Stimulated activated CD4-positive, alpha-beta T cell treated with anti-CD3 and anti-CD28 coated beads, Interleukin-12 subunit alpha, Interleukin-12 subunit beta, amount 100 ng/mL, for 4 hours (primary cell): ENCODE results near the gene ZNF567.
"Not testable (repeated sequence)": the region's sequence is repeated elsewhere in the genome, so short reads cannot be mapped to it uniquely, and the experiment has no call there.

ENCODE experiments used
- DNase-seq: peaks from one replicate; pipeline ENCODE4 v3.0.0-alpha.2; 2020

Gene ZNF567

DNA sequence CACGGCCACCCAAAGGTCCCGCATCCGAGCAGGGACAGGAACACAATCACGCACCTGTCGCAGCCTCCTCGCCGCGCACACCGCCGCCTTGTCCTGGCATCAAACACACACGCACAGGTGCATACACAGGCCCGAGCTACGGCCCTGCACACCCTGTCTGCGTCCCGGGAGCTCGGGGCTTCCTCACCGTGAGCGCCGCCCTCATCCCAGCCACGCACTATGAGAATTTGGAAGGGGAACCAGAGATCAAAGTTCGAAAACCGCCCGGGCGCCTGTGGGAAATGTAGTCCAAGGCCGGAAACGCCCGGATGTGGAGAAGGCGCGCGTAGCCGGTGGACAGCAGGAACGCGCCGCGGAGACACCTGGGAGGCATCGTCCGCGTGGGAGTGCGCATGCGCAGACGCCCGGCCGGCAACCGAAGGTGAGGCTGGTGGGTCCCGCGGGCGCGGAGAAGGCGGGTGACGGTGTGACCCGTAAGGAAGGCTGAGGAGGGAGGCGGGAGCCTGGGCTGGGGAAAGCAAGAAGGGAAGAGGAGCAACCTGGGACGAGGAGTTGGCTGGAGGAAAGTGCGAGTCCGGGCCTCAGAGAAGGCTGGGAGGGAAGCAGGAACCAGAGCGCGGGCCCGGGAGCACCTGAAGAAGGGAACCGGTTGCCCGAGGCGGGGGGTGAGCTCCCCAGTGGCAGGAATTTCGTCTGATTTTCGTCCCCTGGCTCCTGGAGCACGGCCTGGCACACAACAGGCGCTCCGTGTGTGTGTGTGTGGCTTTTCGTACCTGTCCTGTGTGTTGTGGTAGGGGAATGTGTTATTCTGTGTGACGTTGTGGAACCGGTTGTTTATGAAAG, at the start of gene ZNF567:
Gene ZNF567 (plus strand): TSS at position 399 of the 843 bp plus-strand sequence. CDS start 7,256 bp downstream, outside the sequence.
- DNase-seq, result peak; percentile 100

DNA sequence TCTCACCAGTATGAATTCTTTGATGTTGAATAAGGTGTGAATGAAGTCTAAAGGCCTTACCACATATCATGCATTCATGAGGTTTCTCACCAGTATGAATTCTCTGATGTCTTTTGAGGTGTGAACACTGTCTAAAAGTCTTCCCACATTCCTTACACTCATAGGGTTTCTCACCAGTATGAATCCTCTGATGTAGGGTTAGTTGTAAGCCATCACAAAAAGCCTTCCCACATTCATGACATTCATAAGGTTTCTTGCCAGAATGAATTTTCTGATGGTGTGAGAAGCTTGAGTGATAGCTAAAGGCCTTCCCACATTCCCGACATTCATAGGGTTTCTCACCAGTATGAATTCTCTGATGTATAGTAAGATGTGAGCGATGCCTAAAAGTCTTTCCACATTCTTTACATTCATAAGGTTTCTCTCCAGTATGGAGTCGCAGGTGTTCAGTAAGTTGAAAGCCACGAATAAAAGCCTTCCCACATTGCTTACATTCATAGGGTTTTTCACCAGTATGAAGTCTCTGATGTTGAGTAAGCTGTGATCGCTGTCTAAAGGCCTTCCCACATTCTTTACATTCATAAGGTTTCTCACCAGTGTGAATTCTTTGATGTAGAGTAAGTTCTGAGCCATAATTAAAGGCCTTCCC, 48.4 kb upstream of the ZNF567 start:
- DNase-seq, result no peak

DNA sequence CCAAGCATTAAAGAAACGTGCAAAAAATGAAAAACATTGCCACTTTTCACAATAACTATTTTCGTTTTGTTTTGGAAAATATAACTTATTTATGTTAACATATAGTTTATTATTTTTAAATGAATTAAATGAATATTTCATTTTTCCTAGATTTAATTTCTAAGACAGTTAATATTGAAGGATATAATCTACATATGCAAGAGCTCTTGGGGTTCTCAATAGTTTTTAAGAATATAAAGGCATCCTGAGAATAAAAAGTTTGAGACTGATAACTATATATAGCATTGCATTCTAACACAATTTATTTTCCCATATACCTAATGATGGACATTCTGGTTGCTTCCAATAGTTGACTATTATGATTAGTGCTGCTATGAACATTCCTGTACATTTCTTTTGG, 40.7 kb upstream of the ZNF567 start:
- DNase-seq, result no peak

DNA sequence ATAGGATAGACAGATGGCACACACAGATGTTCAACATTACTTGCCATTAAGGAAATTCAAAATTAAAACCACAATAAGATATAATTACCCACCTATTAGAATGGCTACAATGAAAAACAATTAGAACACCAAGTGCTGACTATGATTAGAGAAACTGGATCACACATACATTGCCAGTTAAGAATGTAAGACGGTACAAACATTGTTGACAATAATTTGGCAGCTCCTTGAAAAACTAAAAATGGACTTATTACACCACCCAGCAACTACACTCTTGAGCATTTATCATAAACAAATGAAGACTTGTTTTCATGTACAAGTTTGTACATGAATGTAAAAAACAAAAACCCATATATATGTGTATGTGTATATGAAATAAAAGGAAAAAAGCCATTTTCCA, 34.5 kb upstream of the ZNF567 start:
- DNase-seq, result no peak

DNA sequence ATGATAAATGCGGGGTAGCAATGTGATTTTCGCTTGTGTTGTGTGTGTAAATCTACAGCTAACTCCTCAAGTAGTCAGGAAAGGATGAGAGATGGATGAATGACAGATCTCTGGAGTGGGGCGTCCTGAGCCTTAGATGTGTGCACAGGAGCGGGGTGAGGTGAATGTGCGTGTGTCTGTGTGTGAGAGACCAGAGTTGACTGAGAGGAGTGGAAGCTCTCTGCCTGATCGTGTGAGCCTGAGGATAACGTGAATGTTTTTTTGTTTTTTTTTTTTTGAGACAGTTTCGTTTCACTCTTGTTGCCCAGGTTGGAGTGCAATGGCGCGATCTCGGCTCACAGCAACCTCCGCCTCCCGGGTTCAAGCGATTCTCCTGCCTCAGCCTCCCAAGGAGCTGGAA, 21.6 kb upstream of the ZNF567 start:
- no peak for DNase-seq

DNA sequence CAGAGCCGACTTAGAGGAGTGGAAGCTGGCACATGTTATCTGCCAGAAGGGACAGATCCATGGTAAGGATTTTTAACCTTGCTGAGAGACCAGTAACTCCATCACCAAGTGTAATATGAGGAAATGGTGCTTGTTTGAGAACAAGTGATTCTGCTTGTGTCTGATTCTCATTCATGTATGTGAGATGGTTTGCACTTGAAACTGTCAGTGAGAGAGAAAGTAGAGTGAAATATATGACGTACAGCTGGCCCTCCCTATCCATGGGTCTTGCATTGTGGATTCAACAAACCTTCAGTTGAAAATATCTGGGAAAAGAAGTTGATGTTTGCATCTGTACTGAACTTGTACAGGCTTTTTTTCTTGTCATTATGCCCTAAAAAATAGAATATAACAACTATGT, 18.8 kb upstream of the ZNF567 start:
- DNase-seq, result no peak

DNA sequence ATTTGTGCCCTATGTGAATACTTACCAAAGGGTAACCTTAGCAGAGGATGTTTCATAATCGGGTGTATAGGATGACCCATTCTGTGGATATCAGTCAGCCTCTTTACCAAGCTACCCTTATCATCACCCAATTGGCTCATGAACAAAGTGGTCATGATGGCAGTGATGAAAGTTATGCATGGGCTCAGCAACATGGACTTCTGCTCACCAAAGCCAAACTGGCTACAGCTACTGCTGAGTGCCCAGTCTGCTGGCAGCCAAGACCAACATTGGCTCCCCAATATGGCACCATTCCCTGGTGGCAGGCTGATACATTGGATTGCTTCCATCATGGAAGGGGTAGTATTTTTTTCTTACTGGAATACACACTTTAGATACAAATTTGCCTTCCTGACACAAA, 15.0 kb upstream of the ZNF567 start:
- no peak for DNase-seq

DNA sequence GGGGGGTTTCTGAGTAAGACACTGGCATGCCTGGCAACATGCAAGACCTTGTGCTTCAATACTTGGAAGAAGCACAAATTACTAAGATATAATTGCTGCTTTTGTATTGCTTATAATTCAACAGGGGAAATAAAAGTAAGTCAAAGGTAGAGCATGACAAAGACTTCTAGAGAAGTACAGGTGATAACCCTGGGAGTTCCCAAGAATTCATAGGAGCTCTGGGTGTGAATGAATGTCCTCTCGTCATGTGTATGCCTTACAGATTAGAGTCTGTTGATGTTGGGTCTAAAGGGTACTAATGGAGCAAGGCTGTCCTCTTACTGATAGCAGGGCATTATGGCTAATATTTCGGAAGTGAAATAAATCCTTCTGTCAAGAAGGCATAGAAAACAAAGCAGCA, 13.2 kb upstream of the ZNF567 start:
- no peak for DNase-seq

DNA sequence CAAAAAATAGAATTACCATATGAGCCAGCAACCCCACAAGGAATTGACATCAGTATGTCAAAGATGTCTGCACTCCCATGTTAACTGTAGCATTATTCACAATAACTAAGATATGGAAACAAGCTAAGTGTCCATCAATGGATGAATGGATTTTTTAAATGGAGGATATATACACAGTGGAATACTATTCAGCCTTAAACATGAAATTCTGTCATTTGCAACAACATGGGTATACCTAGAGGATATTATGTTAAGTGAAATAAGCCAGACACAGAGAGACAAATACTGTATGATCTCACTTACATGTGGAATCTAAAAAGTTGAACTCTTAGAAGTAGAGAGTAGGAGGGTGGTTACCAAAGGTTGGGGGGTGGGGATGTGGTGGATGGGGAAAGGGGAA, 8.0 kb upstream of the ZNF567 start:
- DNase-seq, result no peak

DNA sequence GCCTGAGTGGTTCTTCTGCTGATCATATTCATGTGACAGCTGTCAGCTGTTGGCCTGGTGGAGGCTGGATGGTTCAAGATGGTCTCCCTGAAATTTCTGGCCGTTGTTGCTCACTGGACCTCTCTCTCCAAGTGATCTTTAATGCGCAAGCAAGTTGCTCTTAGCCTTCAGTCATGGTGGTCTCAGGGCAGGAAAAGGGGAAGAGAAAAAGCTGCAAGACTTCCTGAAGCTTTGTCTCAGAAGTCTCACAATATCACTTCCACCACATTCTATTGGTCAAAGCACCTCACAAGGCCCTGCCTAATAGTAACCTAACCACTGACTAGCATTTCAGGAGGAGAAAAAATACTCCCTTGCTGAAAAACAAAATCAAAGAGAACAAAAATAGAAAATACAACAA, 1.6 kb upstream of the ZNF567 start:
- no peak for DNase-seq

DNA sequence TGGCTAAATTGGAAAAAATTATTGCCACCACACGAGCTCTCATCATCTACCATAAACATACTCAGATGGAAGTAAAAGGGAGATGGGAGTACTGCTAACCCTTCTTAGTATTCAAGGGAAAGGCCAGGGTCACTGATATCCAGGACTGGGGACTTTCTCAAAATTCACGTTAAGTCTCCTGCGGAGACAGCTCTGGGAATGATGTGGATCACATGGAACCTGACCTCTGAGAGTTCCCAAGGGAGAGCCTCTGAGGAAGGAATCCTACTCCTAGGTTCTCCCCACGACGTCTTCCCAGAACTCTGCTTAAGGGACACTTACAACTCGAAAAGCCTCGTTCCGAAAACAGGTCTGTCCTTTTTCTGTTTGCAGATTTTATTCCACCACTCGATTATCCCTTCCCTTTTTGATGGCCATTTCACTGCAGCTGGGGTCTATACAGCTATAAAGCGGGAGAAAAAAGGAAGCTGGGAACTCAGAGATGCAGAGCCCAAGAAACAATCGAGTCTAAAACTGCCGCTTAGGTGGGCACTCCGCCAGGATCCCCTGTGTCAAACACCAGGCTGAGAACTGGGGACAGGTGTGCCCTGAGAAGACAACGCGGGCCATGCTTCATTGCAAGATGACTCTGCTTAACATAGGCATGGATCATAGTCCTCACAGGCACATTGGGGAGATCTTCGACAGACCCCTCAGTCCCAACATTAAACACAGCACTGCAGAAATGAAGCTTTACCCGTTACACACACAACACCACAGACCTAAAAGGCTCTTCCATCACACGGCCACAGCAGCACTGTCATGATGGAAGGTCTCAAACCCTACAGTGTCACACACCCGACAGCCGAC, 823 bp upstream of the ZNF567 start:
- no peak for DNase-seq

DNA sequence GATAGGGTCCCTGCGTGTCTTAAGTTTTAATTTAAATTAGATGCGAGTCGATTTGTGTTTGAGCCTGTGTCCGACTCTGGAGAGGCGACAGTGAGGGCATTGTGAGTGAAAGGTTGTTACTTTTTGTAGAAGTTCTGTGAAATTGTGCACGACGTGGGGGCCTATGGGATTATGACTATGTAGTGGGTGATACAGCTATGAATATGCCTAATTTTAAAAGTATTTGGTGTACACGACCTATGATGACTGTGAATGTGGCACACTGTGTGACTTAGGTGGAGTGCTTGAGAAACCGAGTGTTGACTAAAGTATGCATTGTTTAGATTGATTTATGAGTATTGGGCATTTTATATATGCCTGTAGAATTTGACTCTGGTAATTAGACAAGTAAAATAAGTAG, 646 bp downstream of the ZNF567 start:
- DNase-seq, result no peak

DNA sequence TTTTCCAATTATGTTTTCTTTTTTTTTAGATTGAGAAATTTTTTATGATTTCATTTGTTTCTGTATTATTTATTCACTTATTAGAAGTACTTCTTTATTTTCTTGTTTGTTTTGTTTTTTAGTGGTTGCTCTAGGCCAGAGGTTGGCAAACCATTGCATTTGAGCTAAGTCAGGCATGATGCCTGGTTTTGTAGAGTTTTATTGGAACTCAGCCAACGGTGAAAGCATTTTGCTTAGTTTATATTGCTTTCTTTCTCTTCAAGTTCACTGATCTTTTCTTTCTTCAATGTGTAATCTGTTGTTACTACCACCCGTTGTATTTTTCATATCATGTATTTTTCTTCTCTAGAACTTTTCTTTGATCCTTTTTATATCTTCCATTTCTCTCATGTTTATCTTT, 19.7 kb downstream of the ZNF567 start:
- DNase-seq, result no peak

DNA sequence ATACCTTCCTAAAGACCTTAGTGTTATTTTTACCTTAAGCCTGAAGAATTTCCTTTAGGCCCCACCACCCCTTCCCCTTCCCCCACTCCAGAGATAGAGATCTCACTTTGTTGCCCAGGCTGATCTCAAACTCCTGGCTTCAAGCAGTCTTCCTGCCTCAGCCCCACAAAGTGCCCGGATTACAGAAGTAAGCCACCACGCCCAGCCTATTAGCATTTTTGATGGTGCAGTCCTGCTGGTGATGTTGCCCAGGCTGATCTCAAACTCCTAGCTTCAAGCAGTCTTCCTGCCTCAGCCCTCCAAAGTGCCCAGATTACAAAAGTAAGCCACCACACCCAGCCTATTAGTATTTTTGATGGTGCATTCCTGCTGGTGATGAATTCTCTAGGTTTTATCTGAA, 22.0 kb downstream of the ZNF567 start:
- no peak for DNase-seq

DNA sequence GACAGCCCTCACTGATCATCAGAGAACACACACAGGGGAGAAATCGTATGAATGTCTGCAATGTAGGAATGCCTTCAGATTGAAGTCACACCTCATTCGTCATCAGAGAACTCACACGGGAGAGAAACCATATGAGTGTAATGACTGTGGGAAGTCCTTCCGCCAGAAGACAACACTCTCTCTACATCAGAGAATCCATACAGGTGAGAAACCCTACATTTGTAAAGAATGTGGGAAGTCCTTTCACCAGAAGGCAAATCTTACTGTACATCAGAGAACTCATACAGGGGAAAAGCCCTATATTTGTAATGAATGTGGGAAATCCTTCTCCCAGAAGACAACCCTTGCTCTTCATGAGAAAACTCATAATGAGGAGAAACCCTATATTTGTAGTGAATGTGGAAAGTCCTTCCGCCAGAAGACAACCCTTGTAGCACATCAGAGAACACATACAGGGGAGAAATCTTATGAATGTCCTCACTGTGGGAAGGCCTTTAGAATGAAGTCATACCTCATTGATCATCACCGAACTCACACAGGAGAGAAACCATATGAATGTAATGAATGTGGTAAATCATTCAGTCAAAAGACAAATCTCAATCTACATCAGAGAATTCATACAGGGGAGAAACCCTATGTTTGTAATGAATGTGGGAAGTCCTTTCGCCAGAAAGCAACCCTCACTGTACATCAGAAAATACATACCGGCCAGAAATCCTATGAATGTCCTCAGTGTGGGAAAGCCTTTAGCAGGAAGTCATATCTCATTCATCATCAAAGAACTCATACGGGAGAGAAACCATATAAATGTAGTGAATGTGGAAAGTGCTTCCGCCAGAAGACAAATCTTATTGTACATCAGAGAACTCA, 32.5 kb downstream of the ZNF567 start:
- DNase-seq, result no peak

DNA sequence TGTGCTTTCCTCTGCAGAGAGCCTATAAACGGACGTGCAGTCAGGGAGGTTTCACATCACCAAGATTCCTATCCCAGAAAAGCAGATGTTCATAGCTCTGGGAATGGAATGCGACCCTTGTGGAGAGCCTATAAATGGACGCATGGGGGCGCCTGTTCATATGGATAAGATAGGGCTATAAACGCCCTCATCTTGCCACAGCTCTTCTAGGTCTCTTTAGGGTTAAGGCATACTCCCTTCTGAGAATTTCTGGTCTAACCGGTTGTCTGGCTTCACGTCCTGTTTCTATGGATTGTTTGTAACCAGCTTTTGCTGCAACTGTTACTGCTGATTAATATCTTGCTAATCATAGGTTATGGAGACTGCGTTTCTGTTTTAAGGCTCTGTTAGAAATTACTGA, 48.8 kb downstream of the ZNF567 start:
- not testable (repeated sequence) for DNase-seq

DNA sequence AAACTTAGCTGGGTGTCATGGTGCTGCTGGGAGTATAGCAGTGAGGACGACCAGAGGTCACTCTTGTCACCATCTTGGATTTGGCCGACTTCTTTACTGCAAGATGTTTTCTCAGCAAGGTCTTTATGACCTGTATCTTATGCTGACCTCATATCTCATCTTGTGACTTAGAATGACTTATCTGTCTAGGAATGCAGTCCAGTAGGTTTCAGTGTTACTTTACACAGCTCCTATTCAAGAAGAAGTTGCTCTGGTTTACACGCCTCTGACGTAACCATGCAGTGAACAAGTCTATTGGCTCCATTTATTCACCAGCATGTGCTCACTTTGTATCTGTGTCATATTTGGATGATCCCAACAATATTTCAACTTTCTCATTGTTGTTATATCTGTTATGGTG, 58.5 kb downstream of the ZNF567 start:
- no peak for DNase-seq

DNA sequence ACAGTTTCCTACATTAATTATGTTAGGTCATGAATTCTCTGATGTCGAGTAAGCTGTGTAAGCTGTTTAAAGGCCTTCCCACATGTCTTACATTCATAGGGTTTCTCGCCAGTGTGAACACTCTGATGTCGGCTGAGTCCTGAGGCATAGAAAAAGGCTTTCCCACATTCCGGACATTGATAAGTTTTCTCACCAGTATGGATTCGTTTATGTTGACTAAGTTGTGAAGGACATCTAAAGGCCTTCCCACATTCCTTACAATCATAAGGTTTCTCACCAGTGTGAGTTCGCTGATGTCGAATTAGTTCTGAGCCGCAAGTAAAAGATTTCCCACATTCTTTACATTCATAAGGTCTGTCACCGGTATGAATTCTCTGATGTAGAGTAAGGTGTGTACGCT, 60.3 kb downstream of the ZNF567 start:
- no peak for DNase-seq

DNA sequence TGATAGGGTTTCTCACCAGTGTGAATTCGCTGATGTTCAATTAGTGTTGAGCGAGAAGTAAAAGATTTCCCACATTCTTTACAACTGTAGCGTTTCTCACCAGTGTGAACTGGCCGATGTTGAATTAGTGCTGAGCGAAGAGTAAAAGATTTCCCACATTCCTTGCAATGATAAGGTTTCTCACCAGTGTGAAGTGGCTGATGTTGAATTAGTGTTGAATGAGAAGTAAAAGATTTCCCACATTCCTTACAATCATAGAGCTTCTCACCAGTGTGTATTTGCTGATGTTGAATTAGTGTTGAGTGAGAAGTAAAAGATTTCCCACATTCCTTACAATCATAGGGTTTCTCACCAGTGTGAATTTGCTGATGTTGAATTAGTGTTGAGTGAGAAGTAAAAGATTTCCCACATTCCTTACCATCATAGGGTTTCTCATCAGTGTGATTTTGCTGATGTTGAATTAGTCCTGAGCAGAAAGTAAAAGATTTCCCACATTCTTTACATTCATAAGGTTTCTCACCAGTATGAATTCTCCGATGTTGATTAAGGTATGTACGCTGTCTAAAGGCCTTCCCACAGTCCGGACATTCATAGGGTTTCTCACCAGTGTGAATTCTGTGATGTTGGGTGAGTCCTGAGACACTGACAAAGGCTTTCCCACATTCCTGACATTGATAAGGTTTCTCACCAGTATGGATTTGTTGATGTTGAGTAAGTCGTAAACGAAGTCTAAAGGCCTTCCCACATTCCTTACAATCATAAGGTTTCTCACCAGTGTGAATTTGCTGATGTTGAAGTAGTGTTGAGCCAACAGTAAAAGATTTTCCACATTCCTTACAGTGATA, 61.2 kb downstream of the ZNF567 start:
- DNase-seq, result no peak

DNA sequence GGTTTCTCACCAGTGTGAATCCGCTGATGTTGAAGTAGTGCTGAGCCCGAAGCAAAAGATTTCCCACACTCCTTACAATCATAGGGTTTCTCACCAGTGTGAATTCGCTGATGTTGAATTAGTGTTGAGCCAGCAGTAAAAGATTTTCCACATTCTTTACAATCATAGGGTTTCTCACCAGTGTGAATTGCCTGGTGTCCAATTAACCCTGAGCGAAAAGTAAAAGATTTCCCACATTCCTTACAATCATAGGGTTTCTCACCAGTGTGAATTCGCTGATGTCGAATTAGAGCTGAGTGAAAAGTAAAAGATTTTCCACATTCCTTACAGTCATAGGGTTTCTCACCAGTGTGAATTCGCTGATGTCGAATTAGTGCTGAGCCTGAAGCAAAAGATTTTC, 62.2 kb downstream of the ZNF567 start:
- not testable (repeated sequence) for DNase-seq

DNA sequence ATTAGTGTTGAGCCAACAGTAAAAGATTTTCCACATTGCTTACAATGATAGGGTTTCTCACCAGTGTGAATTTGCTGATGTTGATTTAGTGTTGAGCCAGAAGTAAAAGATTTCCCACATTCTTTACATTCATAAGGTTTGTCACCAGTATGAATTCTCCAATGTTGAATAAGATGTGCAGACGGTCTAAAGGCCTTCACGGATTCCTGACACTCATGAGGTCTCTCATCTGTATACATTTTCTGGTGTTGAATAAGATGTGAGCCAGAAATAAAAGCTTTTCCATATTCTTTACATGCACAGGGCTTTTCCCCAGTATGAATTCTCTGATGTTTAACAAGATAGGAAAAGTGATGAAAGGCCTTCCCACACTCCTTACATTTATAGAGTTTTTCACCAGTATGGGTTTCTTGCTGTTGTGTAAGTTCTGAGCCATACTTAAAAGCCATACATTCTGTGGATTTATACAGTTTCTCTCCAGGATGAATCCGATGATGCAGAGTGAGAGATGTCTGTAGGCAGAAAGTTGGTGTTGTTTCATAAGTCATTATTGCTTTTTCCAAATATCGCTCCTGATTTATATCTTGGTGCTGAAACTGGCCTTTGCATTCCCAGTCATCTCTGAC, 62.8 kb downstream of the ZNF567 start:
- DNase-seq, result no peak
